ENCODE results near the gene SLC30A1.

DNA sequence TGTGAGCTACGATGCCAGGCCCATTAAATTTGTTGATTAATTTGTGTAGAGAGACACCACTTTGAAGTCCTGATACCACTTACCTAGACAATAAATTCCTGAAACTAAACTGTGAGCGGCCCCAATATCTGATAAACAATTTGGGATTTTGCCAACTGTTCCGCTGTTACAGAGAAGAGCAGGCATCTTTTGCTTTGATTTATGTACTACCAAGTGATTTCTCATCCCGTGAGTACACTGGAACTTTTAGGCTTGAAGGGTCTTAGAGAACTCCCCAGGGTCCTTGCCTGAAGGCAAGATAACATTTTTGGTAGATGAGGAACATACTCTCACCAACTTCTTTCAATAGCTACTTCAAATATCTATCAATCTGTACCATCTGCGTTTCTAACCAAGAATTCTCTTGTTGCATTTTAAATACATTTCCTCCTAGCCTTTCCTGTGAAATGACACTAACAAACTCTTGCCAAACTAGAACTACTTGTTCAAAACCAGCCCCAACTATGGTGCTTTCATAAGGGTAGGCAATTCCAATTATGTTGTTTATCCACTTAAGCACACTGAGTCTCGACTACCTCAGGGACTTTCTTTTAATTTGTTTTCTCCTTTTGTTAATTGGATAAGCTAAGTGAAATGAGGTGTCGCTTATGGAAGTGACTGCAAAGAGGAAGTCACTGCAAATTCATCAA is 23.2 kb upstream of the SLC30A1 start:
- TF ChIP-seq EZH2phosphoT487 (IDR thresholded peaks at IDR 0.05; ENCODE audit: insufficient read depth, low read depth) (no peak), EZH2 (IDR thresholded peaks at IDR 0.05; ENCODE audit: insufficient read depth, poor library complexity, severe bottlenecking) (no peak)
